Spleen (tissue), 11 donors: ENCODE results near the gene TREM2. TPM values are rescaled to one million over a fixed set of nuclear protein-coding genes. Genes with fewer than 3 reads are reported as not detected.

Experiments
- DNase-seq: peaks from one replicate; pipeline ENCODE4 v3.0.0-alpha.2; 2020
- H3K27ac ChIP-seq, 8 donors: fragments of 200-600 bp; sonication (generic) in 7 of 8; 1 replicate in 4 of 8; 2 replicates in 4 of 8; pipeline versions ENCODE4 v1.5.0 to v1.8.0; 2016 to 2021; ENCODE audit warnings: inconsistent platforms in 4 of 8, mild to moderate bottlenecking in 4 of 8, moderate library complexity in 1 of 8
- H3K27me3 ChIP-seq, 7 donors: fragments of 200-600 bp; sonication (generic) in 6 of 7; replicated peaks in 1 of 7; 1 replicate in 4 of 7; 2 replicates in 3 of 7; pipeline versions ENCODE4 v1.5.0 to v1.8.0; 2016 to 2021; ENCODE audit warnings: inconsistent platforms in 3 of 7, mild to moderate bottlenecking in 1 of 7
- H3K36me3 ChIP-seq, 6 donors: fragments of 200-600 bp; sonication (generic) in 5 of 6; 1 replicate in 4 of 6; 2 replicates in 2 of 6; pipeline versions ENCODE4 v1.5.0 to v1.8.0; 2016 to 2021; ENCODE audit warnings: inconsistent platforms in 2 of 6
- H3K4me1 ChIP-seq, 6 donors: fragments of 200-600 bp; sonication (generic) in 5 of 6; 1 replicate in 3 of 6; 2 replicates in 3 of 6; pipeline versions ENCODE4 v1.5.0 to v1.8.0; 2016 to 2021; ENCODE audit warnings: inconsistent platforms in 3 of 6
- H3K4me3 ChIP-seq, 8 donors: fragments of 200-600 bp; sonication (generic) in 7 of 8; 1 replicate in 4 of 8; 2 replicates in 4 of 8; pipeline versions ENCODE4 v1.5.0 to v1.8.0; 2016 to 2021; ENCODE audit warnings: inconsistent platforms in 4 of 8, mild to moderate bottlenecking in 4 of 8, moderate library complexity in 2 of 8
- H3K9me3 ChIP-seq, 8 donors: fragments of 200-600 bp; sonication (generic) in 7 of 8; 1 replicate in 4 of 8; 2 replicates in 4 of 8; pipeline versions ENCODE4 v1.5.0 to v1.8.0; 2016 to 2021; ENCODE audit warnings: inconsistent platforms in 4 of 8
- POLR2A ChIP-seq, 3 donors: fragments of 450-650 bp; IDR thresholded peaks; one replicate each; pipeline ENCODE4 v1.5.1; 2017; ENCODE audit warnings: antibody characterized with exemption in 3 of 3, mild to moderate bottlenecking in 1 of 3
- POLR2AphosphoS5 ChIP-seq, 3 donors: sonication (generic); formaldehyde crosslinking; IDR thresholded peaks; one replicate each; pipeline ENCODE4 v1.5.1; 2017; ENCODE audit warnings: antibody characterized with exemption in 3 of 3
- WGBS, 5 donors: extraction: QIAGEN DNeasy Blood & Tissue Kit in 3 of 5; methylation state at CpG; one replicate each; pipeline versions ENCODE4 v1.1.5 to v1.1.7; 2013 to 2018; 5-methylcytosine and 5-hydroxymethylcytosine counted together
- intact Hi-C: fragments of 100-400 bp; cut with DNase I; formaldehyde crosslinking; loops from one replicate; pipeline ENCODE4 v1.15.0; 2023; ENCODE audit warnings: low total_unique reads
- polyA plus RNA-seq, 3 donors: library from polyadenylated mRNA; stranded (reverse); fragments of 200-250 nt; gene quantifications; one replicate each; pipeline ENCODE4 v1.2.1, GENCODE V29; 2013
- total RNA-seq, 7 donors: library from RNA; depleted of rRNA in 3 of 7; stranded (reverse); fragments of >200 nt in 3 of 7; fragmentation: NEBNext Ultra II Directional in 4 of 7; extraction: Animal tissue kit (Norgen Biotek cat#: 25700) in 4 of 7; gene quantifications; one replicate each; pipeline versions ENCODE4 v1.1.0 to v1.2.1, GENCODE V29; 2016 to 2021
- TF ChIP-seq, protein P1 (sequence below), 11 experiments: fragments of 200-600 bp in 7 of 11; fragments of 450-650 bp in 4 of 11; sonication (generic) in 4 of 11; IDR thresholded peaks in 8 of 11; conservative IDR thresholded peaks in 3 of 11; 1 replicate in 7 of 11; 2 replicates in 4 of 11; pipeline versions ENCODE4 v1.4.0 to v1.8.0; 2016 to 2021; ENCODE audit warnings: antibody characterized with exemption in 11 of 11, inconsistent platforms in 4 of 11, mild to moderate bottlenecking in 1 of 11
- donor health status: healthy with polysubstance abuse.
- donor health status: DM: no; HTN: no; CAD: no; lungs with moderate emphysema.
- donor health status: DM: no; HTN: no; CAD: no.
- donor health status: Bipolar disorder and iron deficiency.
- donor health status: healthy.
- donor health status: DM: no; HTN: no; CAD: no.
- donor health status: DM: yes; HTN: yes; CAD: no.

TREM2 gene
- total and polyA plus RNA-seq, 10 donors, result 0.59 to 18.3 (median 0.73) TPM; not detected in 4

DNA sequence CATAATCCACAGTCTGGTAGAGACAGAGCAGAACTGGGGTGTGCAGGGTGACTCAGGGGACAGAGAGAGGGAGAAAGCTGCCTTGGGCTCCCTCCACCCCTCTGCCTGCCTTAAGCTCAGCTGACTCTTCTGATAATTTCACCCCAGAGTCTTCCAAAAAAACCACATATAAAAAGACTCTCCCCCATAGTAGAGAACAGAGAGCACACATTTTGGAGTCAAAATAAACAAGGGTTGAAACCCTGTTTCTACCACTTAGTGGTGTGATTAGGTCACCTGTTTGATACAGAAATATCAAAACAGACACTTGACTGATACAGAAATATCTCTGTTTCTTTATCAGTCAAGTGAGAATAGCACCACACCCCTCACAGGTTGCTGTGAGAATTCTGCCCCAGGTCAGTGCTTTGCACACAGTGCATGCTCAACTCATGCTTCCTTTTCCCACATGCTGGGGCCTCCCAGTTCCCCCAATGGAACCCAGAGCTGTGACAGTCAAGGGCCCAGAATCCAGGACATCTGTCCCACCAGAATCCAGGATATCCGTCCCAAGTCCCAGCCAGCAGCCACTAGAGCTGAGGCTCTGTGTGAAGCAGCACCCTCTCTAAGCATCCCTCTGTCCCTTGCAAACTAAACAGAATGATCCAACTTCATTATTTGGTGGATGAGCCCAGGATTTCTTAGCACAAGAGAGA lies 36.8 kb upstream of the TREM2 start:
- peak overlapping the region in 6 of 8 donors; percentile 21 to 68 (median 35) for H3K4me3 ChIP-seq
- intact Hi-C loops, result no loop called here

GRCh38 chr6:41197234-41197633 lies 34.3 kb upstream of the TREM2 start:
- H3K4me3 ChIP-seq, result no peak overlapping the region
- H3K27ac ChIP-seq, result peak overlapping the region in 2 of 8 donors; percentile 8 to 9
- TF ChIP-seq POLR2AphosphoS5 (IDR thresholded peaks at IDR 0.05) (no peak), POLR2A (IDR thresholded peaks at IDR 0.05) (no peak)
- TF ChIP-seq, protein P1, sequence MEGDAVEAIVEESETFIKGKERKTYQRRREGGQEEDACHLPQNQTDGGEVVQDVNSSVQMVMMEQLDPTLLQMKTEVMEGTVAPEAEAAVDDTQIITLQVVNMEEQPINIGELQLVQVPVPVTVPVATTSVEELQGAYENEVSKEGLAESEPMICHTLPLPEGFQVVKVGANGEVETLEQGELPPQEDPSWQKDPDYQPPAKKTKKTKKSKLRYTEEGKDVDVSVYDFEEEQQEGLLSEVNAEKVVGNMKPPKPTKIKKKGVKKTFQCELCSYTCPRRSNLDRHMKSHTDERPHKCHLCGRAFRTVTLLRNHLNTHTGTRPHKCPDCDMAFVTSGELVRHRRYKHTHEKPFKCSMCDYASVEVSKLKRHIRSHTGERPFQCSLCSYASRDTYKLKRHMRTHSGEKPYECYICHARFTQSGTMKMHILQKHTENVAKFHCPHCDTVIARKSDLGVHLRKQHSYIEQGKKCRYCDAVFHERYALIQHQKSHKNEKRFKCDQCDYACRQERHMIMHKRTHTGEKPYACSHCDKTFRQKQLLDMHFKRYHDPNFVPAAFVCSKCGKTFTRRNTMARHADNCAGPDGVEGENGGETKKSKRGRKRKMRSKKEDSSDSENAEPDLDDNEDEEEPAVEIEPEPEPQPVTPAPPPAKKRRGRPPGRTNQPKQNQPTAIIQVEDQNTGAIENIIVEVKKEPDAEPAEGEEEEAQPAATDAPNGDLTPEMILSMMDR (IDR thresholded peaks at IDR 0.05 in 8 of 11, conservative IDR thresholded peaks at IDR 0.05 in 3 of 11), result no peak
- H3K27me3 ChIP-seq, result no peaks in the 10 kb centered on the region
- H3K4me1 ChIP-seq, result peaks cover 11 to 88% (median 38%) of the 10 kb centered on the region in 6 donors
- DNase-seq, result no peak
- H3K36me3 ChIP-seq, result peaks cover 0 to 57% (median 5%) of the 10 kb centered on the region in 6 donors
- intact Hi-C loops, result no loop called here
- 90 to 97% (median 96%) methylated on average over 3 of the region's 3 CpGs for WGBS, 5 donors
- H3K9me3 ChIP-seq, result no peaks in the 10 kb centered on the region

More for the DNA sequence above, 36.8 kb upstream of the TREM2 start:
- TF ChIP-seq, protein P1 (IDR thresholded peaks at IDR 0.05 in 8 of 11, conservative IDR thresholded peaks at IDR 0.05 in 3 of 11), result no peak
- TF ChIP-seq POLR2A (IDR thresholded peaks at IDR 0.05) (no peak), POLR2AphosphoS5 (IDR thresholded peaks at IDR 0.05) (no peak)
- no peaks in the 10 kb centered on the region for H3K27me3 ChIP-seq
- H3K4me1 ChIP-seq, result peaks cover 11 to 85% (median 43%) of the 10 kb centered on the region in 6 donors
- WGBS, 5 donors, result 38 to 61% (median 50%) methylated on average over 1 of the region's 1 CpG
- H3K27ac ChIP-seq, result peak overlapping the region; percentile 77 to 97 (median 94)
- H3K36me3 ChIP-seq, result peaks cover 0 to 32% (median under 1%) of the 10 kb centered on the region in 6 donors
- no peaks in the 10 kb centered on the region for H3K9me3 ChIP-seq
- DNase-seq, result no peak

- Histone ChIP-seq H3K36me3 (peaks cover 0 to 77% (median 5%) of the 10 kb centered on the region in 6 donors), H3K4me3 (no peak overlapping the region), H3K27me3 (peaks cover 0 to 4% (median 0%) of the 10 kb centered on the region in 7 donors), H3K9me3 (peaks cover 0 to 14% (median 10%) of the 10 kb centered on the region in 8 donors), H3K4me1 (peaks cover 0 to 70% (median 12%) of the 10 kb centered on the region in 6 donors), H3K27ac (peak overlapping the region in 2 of 8 donors; percentile 3 to 54)
- no peak for DNase-seq
- intact Hi-C loops, result no loop called here
- WGBS, 5 donors, result 90 to 100% (median 96%) methylated on average over 1 to 3 of the region's 3 CpGs
- TF ChIP-seq, protein P1 (IDR thresholded peaks at IDR 0.05 in 8 of 11, conservative IDR thresholded peaks at IDR 0.05 in 3 of 11), result no peak
- no peak for TF ChIP-seq POLR2AphosphoS5 (IDR thresholded peaks at IDR 0.05)
- no peak for TF ChIP-seq POLR2A (IDR thresholded peaks at IDR 0.05)
These were observed 31.5 kb upstream of the TREM2 start for GRCh38 chr6:41194386-41194785.

DNA sequence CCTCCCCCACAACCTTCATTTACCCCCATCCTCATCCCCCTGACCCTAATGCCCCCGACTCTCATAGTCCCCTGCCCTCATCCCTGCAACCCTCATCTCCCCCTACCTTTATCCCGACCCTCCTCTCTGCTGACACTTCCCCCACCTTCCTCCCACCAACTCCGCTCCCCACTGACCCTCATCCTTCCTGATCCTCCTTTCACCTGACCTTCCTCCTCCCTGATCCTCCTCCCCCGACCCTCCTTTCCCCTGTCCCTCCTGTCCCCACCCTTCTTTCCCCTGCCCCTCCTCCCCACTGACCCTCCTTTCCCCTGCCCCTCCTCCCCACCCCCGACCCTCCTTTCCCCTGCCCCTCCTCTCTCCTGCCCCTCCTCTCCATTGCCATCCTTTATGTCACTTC lies 31.0 kb upstream of the TREM2 start:
- intact Hi-C loops, result no loop called here
- DNase-seq, result no peak
- Histone ChIP-seq H3K27ac (peak overlapping the region in 1 of 8 donors; percentile 54), H3K9me3 (peaks cover 0 to 19% (median 13%) of the 10 kb centered on the region in 8 donors), H3K4me1 (peaks cover 0 to 68% (median 6%) of the 10 kb centered on the region in 6 donors), H3K4me3 (no peak overlapping the region), H3K27me3 (peaks cover 0 to 4% (median 0%) of the 10 kb centered on the region in 7 donors), H3K36me3 (peaks cover 0 to 77% (median 5%) of the 10 kb centered on the region in 6 donors)
- TF ChIP-seq POLR2AphosphoS5 (IDR thresholded peaks at IDR 0.05), result no peak
- WGBS, 5 donors, result 56 to 72% (median 67%) methylated on average over 5 of the region's 5 CpGs
